Mammary epithelial cell (primary cell): Measurements from ENCODE around the gene TBC1D1.

ENCODE experiments used
- EZH2 ChIP-seq: IDR thresholded peaks from 2 replicates; pipeline ENCODE4 v1.6.1; 2012; ENCODE audit warnings: low read length, inconsistent platforms, borderline replicate concordance
- TF ChIP-seq, protein P1 (sequence below), 2 donors: IDR thresholded peaks in 1 of 2; conservative IDR thresholded peaks in 1 of 2; 2 replicates each; pipeline ENCODE4 v1.5.1; 2011 to 2012; ENCODE audit warnings: inconsistent platforms in 2 of 2, low read length in 2 of 2, mild to moderate bottlenecking in 2 of 2, control low read depth in 1 of 2, low read depth in 1 of 2; ENCODE audit not compliant: insufficient read depth in 1 of 2; ENCODE audit errors: extremely low read depth in 1 of 2

DNA sequence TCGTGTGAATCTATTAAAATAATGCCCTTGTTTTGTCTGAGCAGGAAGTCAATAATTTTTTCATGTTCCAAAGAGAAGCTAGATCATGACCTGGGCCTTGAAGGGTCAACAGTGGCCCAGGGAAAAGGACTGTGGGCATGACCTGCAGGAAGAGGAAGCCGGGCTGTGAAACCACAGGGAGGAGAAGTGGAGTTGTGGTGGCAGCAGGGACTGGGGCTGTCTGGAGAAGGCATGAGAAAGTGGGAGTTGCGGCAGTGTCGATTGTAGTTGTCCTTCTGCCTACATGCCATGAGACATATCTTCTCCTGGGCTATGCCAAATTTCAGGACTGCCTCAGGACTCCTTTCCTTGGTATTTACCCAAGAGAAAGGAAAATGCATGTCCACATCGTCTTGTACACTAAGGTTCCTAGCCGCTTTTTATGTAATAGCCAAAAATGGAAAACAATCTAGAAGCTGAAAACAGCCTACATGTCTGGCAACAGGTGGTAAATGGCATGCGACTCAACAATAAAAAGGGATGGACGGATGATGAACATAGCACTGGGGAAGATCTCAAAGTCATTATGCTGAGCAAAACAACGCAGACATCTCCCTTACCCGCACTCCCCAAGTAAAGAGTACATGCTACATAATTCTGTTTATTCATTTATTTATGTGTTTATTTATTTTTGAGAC is 55.8 kb downstream of the TBC1D1 start:
- TF ChIP-seq, protein P1, sequence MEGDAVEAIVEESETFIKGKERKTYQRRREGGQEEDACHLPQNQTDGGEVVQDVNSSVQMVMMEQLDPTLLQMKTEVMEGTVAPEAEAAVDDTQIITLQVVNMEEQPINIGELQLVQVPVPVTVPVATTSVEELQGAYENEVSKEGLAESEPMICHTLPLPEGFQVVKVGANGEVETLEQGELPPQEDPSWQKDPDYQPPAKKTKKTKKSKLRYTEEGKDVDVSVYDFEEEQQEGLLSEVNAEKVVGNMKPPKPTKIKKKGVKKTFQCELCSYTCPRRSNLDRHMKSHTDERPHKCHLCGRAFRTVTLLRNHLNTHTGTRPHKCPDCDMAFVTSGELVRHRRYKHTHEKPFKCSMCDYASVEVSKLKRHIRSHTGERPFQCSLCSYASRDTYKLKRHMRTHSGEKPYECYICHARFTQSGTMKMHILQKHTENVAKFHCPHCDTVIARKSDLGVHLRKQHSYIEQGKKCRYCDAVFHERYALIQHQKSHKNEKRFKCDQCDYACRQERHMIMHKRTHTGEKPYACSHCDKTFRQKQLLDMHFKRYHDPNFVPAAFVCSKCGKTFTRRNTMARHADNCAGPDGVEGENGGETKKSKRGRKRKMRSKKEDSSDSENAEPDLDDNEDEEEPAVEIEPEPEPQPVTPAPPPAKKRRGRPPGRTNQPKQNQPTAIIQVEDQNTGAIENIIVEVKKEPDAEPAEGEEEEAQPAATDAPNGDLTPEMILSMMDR (conservative IDR thresholded peaks at IDR 0.05 in 1 of 2, IDR thresholded peaks at IDR 0.05 in 1 of 2; ENCODE audit: extremely low read depth in 1 of 2, insufficient read depth in 1 of 2, low read depth in 1 of 2, low read length in 2 of 2): no peak
- TF ChIP-seq EZH2: no peak
